SK-N-SH treated with all-trans-retinoic acid at 6 μM for 48 hours (cell line): ENCODE results near the gene MYD88.

Source experiments
- ATAC-seq: fragments of 200-7000 bp; cut with Tn5 transposase; 3 replicates; pipeline ENCODE4 v1.9.1; 2020; ENCODE audit warnings: mild to moderate bottlenecking, moderate library complexity
- ARNTL ChIP-seq: fragments of 450-650 bp; formaldehyde crosslinking; IDR thresholded peaks from 2 replicates; pipeline ENCODE4 v1.5.0; 2020; ENCODE audit warnings: low read depth, mild to moderate bottlenecking, moderate library complexity, borderline replicate concordance
- BACH2 ChIP-seq: fragments of 250-450 bp; sonication (Bioruptor Pico); IDR thresholded peaks from 2 replicates; pipeline ENCODE4 v1.9.0; 2021; ENCODE audit warnings: mild to moderate bottlenecking, borderline replicate concordance
- CREB5 ChIP-seq: fragments of 250-450 bp; sonication (Bioruptor Pico); IDR thresholded peaks from 2 replicates; pipeline ENCODE4 v1.5.1; 2020; ENCODE audit warnings: low read depth, mild to moderate bottlenecking, moderate library complexity
- CSDC2 ChIP-seq: fragments of 250-450 bp; sonication (Bioruptor Pico); IDR thresholded peaks from 2 replicates; pipeline ENCODE4 v1.5.0; 2020; ENCODE audit warnings: mild to moderate bottlenecking, moderate library complexity
- CSRNP3 ChIP-seq: fragments of 250-450 bp; sonication (Bioruptor Pico); IDR thresholded peaks from 2 replicates; pipeline ENCODE4 v1.5.1; 2021; ENCODE audit warnings: mild to moderate bottlenecking, moderate library complexity
- GLIS3 ChIP-seq: fragments of 250-450 bp; sonication (Bioruptor Pico); IDR thresholded peaks from 2 replicates; pipeline ENCODE4 v1.5.0; 2020; ENCODE audit warnings: mild to moderate bottlenecking, moderate library complexity
- OSR1 ChIP-seq: fragments of 250-450 bp; sonication (Bioruptor Pico); IDR thresholded peaks from 2 replicates; pipeline ENCODE4 v1.8.0; 2022; ENCODE audit warnings: moderate library complexity, mild to moderate bottlenecking, inconsistent platforms
- PATZ1 ChIP-seq: fragments of 250-450 bp; sonication (Bioruptor Pico); IDR thresholded peaks from 2 replicates; pipeline ENCODE4 v1.8.0; 2020; ENCODE audit warnings: mild to moderate bottlenecking, moderate library complexity, borderline replicate concordance
- PPARA ChIP-seq: fragments of 250-450 bp; sonication (Bioruptor Pico); IDR thresholded peaks from 2 replicates; pipeline ENCODE4 v1.5.0; 2020; ENCODE audit warnings: mild to moderate bottlenecking, borderline replicate concordance
- RARB ChIP-seq: fragments of 250-450 bp; sonication (Bioruptor Pico); IDR thresholded peaks from 2 replicates; pipeline ENCODE4 v1.8.0; 2021; ENCODE audit warnings: mild to moderate bottlenecking, moderate library complexity
- SNAI2 ChIP-seq: fragments of 250-450 bp; sonication (Bioruptor Pico); IDR thresholded peaks from 2 replicates; pipeline ENCODE4 v1.5.0; 2020; ENCODE audit warnings: mild to moderate bottlenecking, moderate library complexity
- TCF4 ChIP-seq: fragments of 250-450 bp; sonication (Bioruptor Pico); IDR thresholded peaks from 2 replicates; pipeline ENCODE4 v1.8.0; 2021; ENCODE audit warnings: mild to moderate bottlenecking, moderate library complexity, borderline replicate concordance
- TOX ChIP-seq: fragments of 250-450 bp; sonication (Bioruptor Pico); IDR thresholded peaks from 2 replicates; pipeline ENCODE4 v1.8.0; 2021; ENCODE audit warnings: mild to moderate bottlenecking, moderate library complexity, borderline replicate concordance
- TSHZ2 ChIP-seq: fragments of 250-450 bp; sonication (Bioruptor Pico); IDR thresholded peaks from 2 replicates; pipeline ENCODE4 v1.5.0; 2020; ENCODE audit warnings: mild to moderate bottlenecking, moderate library complexity
- ZFP3 ChIP-seq: fragments of 250-450 bp; sonication (Bioruptor Pico); IDR thresholded peaks from 2 replicates; pipeline ENCODE4 v1.5.0; 2020; ENCODE audit warnings: mild to moderate bottlenecking, moderate library complexity
- ZFP30 ChIP-seq: fragments of 450-650 bp; formaldehyde crosslinking; IDR thresholded peaks from 2 replicates; pipeline ENCODE4 v1.5.0; 2022; ENCODE audit warnings: mild to moderate bottlenecking, moderate library complexity
- ZNF565 ChIP-seq: fragments of 450-650 bp; formaldehyde crosslinking; conservative IDR thresholded peaks from 2 replicates; pipeline ENCODE4 v1.5.0; 2020; ENCODE audit warnings: low read depth, mild to moderate bottlenecking, moderate library complexity
- ZNF70 ChIP-seq: fragments of 450-650 bp; formaldehyde crosslinking; IDR thresholded peaks from 2 replicates; pipeline ENCODE4 v1.5.0; 2020; ENCODE audit warnings: mild to moderate bottlenecking, moderate library complexity
- ZNF8 ChIP-seq: fragments of 450-650 bp; formaldehyde crosslinking; IDR thresholded peaks from 2 replicates; pipeline ENCODE4 v1.5.0; 2020; ENCODE audit warnings: mild to moderate bottlenecking, moderate library complexity

MYD88 gene

GRCh38 chr3:38111201-38111600 lies 27.3 kb upstream of the MYD88 start (continued):
- TF ChIP-seq TSHZ2 (CRISPR knock-in tag) (no peak), CSRNP3 (CRISPR knock-in tag) (no peak), TOX (CRISPR knock-in tag) (no peak), SNAI2 (CRISPR knock-in tag) (no peak)

- TF ChIP-seq PPARA (CRISPR knock-in tag) = no peak
- no peak for TF ChIP-seq ZFP30 (CRISPR knock-in tag)
- TF ChIP-seq ZNF70 = no peak
- no peak for TF ChIP-seq ZNF8 (CRISPR knock-in tag)
- TF ChIP-seq CREB5 = no peak
- TF ChIP-seq TCF4 (CRISPR knock-in tag) = no peak
- no peak for TF ChIP-seq PATZ1 (CRISPR knock-in tag)
- TF ChIP-seq ZNF565 = no peak
- no peak for TF ChIP-seq CSRNP3 (CRISPR knock-in tag)
- no peak for TF ChIP-seq RARB (CRISPR knock-in tag)
- no peak for TF ChIP-seq ZFP3
- no peak for TF ChIP-seq GLIS3 (CRISPR knock-in tag)
- no peak for TF ChIP-seq TSHZ2 (CRISPR knock-in tag)
- no peak for TF ChIP-seq CSDC2 (CRISPR knock-in tag)
- TF ChIP-seq SNAI2 (CRISPR knock-in tag) = no peak
- TF ChIP-seq OSR1 = no peak
- no peak for TF ChIP-seq BACH2
- TF ChIP-seq ARNTL (CRISPR knock-in tag) = no peak
- TF ChIP-seq, all 23 proteins: peak for 0
- ATAC-seq = no peak
Observed at GRCh38 chr3:38111696-38112377, 26.6 kb upstream of the MYD88 start.
